GM12878 (cell line): ENCODE data around the gene KCNIP3.
"Not testable (repeated sequence)": the region's sequence is repeated elsewhere in the genome, so short reads cannot be mapped to it uniquely, and the experiment has no call there.

Source experiments
- YY1 ChIP-seq: IDR thresholded peaks from 2 replicates; pipeline ENCODE4 v1.6.1; 2011; ENCODE audit warnings: low read depth, mild to moderate bottlenecking, low read length
- ZBED1 ChIP-seq: IDR thresholded peaks from 2 replicates; pipeline ENCODE4 v1.6.1; 2016; ENCODE audit warnings: borderline replicate concordance

GRCh38 chr2:95402004-95402369 lies 104.8 kb downstream of the KCNIP3 start:
- not testable (repeated sequence) for TF ChIP-seq YY1, ZBED1
